ENCODE measurements around the gene TMEM134. TPM values are rescaled to one million over a fixed set of nuclear protein-coding genes. Genes with fewer than 3 reads are reported as not detected.

Gene TMEM134
- total and polyA plus RNA-seq, 2 experiments from 2014 or later, result 13.4 to 103 TPM

- 95% methylated on average over 21 of the region's 21 CpGs for WGBS, 2 experiments (ENCODE audit: low coverage in 1 of 2, low lambda C conversion rate in 2 of 2, missing lambda C conversion rate in 2 of 2)
- no peaks in the 10 kb centered on the region for H3F3A ChIP-seq (ENCODE audit: insufficient read depth)
- no peak overlapping the region for H3K4me2 ChIP-seq (ENCODE audit: unreplicated experiment)
- TF ChIP-seq EZH2 (IDR thresholded peaks at IDR 0.05; ENCODE audit: insufficient read depth, poor library complexity, severe bottlenecking), result no peak
- no peak for TF ChIP-seq EZH2phosphoT487 (IDR thresholded peaks at IDR 0.05; ENCODE audit: insufficient read depth, low read depth)
- no peaks in the 10 kb centered on the region for H3K9me2 ChIP-seq (ENCODE audit: insufficient read depth)
- no peak overlapping the region for H2AFZ ChIP-seq
- H3K27me3 ChIP-seq (replicated peaks; ENCODE audit: insufficient read depth), result no peaks in the 10 kb centered on the region
- DNase-seq, result no peak
- H3K4me1 ChIP-seq (ENCODE audit: insufficient read depth), result no peaks in the 10 kb centered on the region
- H3K9ac ChIP-seq, result no peak overlapping the region
- H3K79me2 ChIP-seq (ENCODE audit: insufficient read depth), result no peaks in the 10 kb centered on the region
- H3K9me3 ChIP-seq (ENCODE audit: low read depth), result no peaks in the 10 kb centered on the region
- no peaks in the 10 kb centered on the region for H3K36me3 ChIP-seq (ENCODE audit: low read depth)
- in situ Hi-C loops (cut with MboI), result no loop called here
- no peaks in the 10 kb centered on the region for H4K20me1 ChIP-seq (ENCODE audit: insufficient read depth)
- no peak overlapping the region for H3K27ac ChIP-seq
- H3K4me3 ChIP-seq, result no peak overlapping the region
Measured at GRCh38 chr11:67497656-67498291, 28.7 kb upstream of the TMEM134 start.

- in situ Hi-C loops (cut with MboI), result no loop called here
- TF ChIP-seq EZH2 (IDR thresholded peaks at IDR 0.05; ENCODE audit: insufficient read depth, poor library complexity, severe bottlenecking) (no peak), EZH2phosphoT487 (IDR thresholded peaks at IDR 0.05; ENCODE audit: insufficient read depth, low read depth) (no peak)
Measured at GRCh38 chr11:67496113-67496512, 27.1 kb upstream of the TMEM134 start.

GRCh38 chr11:67495234-67496005, 26.4 kb upstream of the TMEM134 start:
- Histone ChIP-seq H2AFZ (no peak overlapping the region), H3K9me3 (ENCODE audit: low read depth) (no peaks in the 10 kb centered on the region), H4K20me1 (ENCODE audit: insufficient read depth) (no peaks in the 10 kb centered on the region), H3K4me2 (ENCODE audit: unreplicated experiment) (no peak overlapping the region), H3K27ac (no peak overlapping the region), H3K27me3 (replicated peaks; ENCODE audit: insufficient read depth) (no peaks in the 10 kb centered on the region), H3K4me1 (ENCODE audit: insufficient read depth) (no peaks in the 10 kb centered on the region), H3K9me2 (ENCODE audit: insufficient read depth) (no peaks in the 10 kb centered on the region), H3K79me2 (ENCODE audit: insufficient read depth) (no peaks in the 10 kb centered on the region), H3K9ac (no peak overlapping the region), H3F3A (ENCODE audit: insufficient read depth) (no peaks in the 10 kb centered on the region), H3K36me3 (ENCODE audit: low read depth) (no peaks in the 10 kb centered on the region), H3K4me3 (no peak overlapping the region)
- no peak for TF ChIP-seq EZH2phosphoT487 (IDR thresholded peaks at IDR 0.05; ENCODE audit: insufficient read depth, low read depth)
- DNase-seq, result no peak
- in situ Hi-C loops (cut with MboI), result no loop called here
- WGBS, 2 experiments (ENCODE audit: low coverage in 1 of 2, low lambda C conversion rate in 2 of 2, missing lambda C conversion rate in 2 of 2), result 96 to 98% methylated on average over 15 to 16 of the region's 16 CpGs

More at GRCh38 chr11:67496113-67496512, 27.1 kb upstream of the TMEM134 start:
- H3K4me1 ChIP-seq (ENCODE audit: insufficient read depth), result no peaks in the 10 kb centered on the region
- 96 to 98% methylated on average over 10 to 12 of the region's 12 CpGs for WGBS, 2 experiments (ENCODE audit: low coverage in 1 of 2, low lambda C conversion rate in 2 of 2, missing lambda C conversion rate in 2 of 2)
- H3F3A ChIP-seq (ENCODE audit: insufficient read depth), result no peaks in the 10 kb centered on the region
- no peak overlapping the region for H3K4me3 ChIP-seq
- no peaks in the 10 kb centered on the region for H3K36me3 ChIP-seq (ENCODE audit: low read depth)
- H3K9me3 ChIP-seq (ENCODE audit: low read depth), result no peaks in the 10 kb centered on the region
- H3K27ac ChIP-seq, result no peak overlapping the region
- no peak overlapping the region for H2AFZ ChIP-seq
- no peaks in the 10 kb centered on the region for H4K20me1 ChIP-seq (ENCODE audit: insufficient read depth)
- H3K4me2 ChIP-seq (ENCODE audit: unreplicated experiment), result no peak overlapping the region
- no peak for DNase-seq
- H3K9ac ChIP-seq, result no peak overlapping the region
- no peaks in the 10 kb centered on the region for H3K9me2 ChIP-seq (ENCODE audit: insufficient read depth)
- H3K79me2 ChIP-seq (ENCODE audit: insufficient read depth), result no peaks in the 10 kb centered on the region
- H3K27me3 ChIP-seq (replicated peaks; ENCODE audit: insufficient read depth), result no peaks in the 10 kb centered on the region

GRCh38 chr11:67494371-67495233, 25.6 kb upstream of the TMEM134 start:
- DNase-seq, result no peak
- no peak for TF ChIP-seq EZH2phosphoT487 (IDR thresholded peaks at IDR 0.05; ENCODE audit: insufficient read depth, low read depth)
- no peak for TF ChIP-seq EZH2 (IDR thresholded peaks at IDR 0.05; ENCODE audit: insufficient read depth, poor library complexity, severe bottlenecking)
- no peaks in the 10 kb centered on the region for H4K20me1 ChIP-seq (ENCODE audit: insufficient read depth)
- no peak overlapping the region for H2AFZ ChIP-seq
- in situ Hi-C loops (cut with MboI), result no loop called here
- WGBS, 2 experiments (ENCODE audit: low coverage in 1 of 2, low lambda C conversion rate in 2 of 2, missing lambda C conversion rate in 2 of 2), result 89 to 99% methylated on average over 20 to 59 of the region's 59 CpGs
- no peaks in the 10 kb centered on the region for H3K36me3 ChIP-seq (ENCODE audit: low read depth)
- no peak overlapping the region for H3K9ac ChIP-seq
- no peaks in the 10 kb centered on the region for H3K9me2 ChIP-seq (ENCODE audit: insufficient read depth)
- H3K79me2 ChIP-seq (ENCODE audit: insufficient read depth), result no peaks in the 10 kb centered on the region
- no peak overlapping the region for H3K4me2 ChIP-seq (ENCODE audit: unreplicated experiment)
- no peak overlapping the region for H3K4me3 ChIP-seq
- H3K27me3 ChIP-seq (replicated peaks; ENCODE audit: insufficient read depth), result no peaks in the 10 kb centered on the region
- no peaks in the 10 kb centered on the region for H3K4me1 ChIP-seq (ENCODE audit: insufficient read depth)
- no peaks in the 10 kb centered on the region for H3K9me3 ChIP-seq (ENCODE audit: low read depth)
- no peaks in the 10 kb centered on the region for H3F3A ChIP-seq (ENCODE audit: insufficient read depth)
- H3K27ac ChIP-seq, result no peak overlapping the region

Data from GM23248 (cell line).